GM19455 (cell line): ENCODE data around the gene RAI2.

Experiments
- ATAC-seq: cut with Tn5 transposase; IDR thresholded peaks from one replicate; pipeline ENCODE4 v1.9.1; 2021; ENCODE audit not compliant: unreplicated experiment

RAI2 gene

GRCh38 chrX:17829566-17829965 is 31.5 kb downstream of the RAI2 start:
- no peak for ATAC-seq

GRCh38 chrX:17828171-17828570 is 32.9 kb downstream of the RAI2 start:
- ATAC-seq = no peak

GRCh38 chrX:17826609-17827496 is 34.2 kb downstream of the RAI2 start:
- ATAC-seq = no peak

- no peak for ATAC-seq
These were observed 36.1 kb downstream of the RAI2 start for GRCh38 chrX:17824980-17825379.

GRCh38 chrX:17822351-17822750 is 38.7 kb downstream of the RAI2 start:
- ATAC-seq = no peak

GRCh38 chrX:17820100-17820499 is 41.0 kb downstream of the RAI2 start:
- ATAC-seq = no peak

- no peak for ATAC-seq
These were observed 42.4 kb downstream of the RAI2 start for GRCh38 chrX:17818726-17819125.

GRCh38 chrX:17817251-17817650 is 43.8 kb downstream of the RAI2 start:
- ATAC-seq = no peak

GRCh38 chrX:17814557-17814956 is 46.5 kb downstream of the RAI2 start:
- no peak for ATAC-seq

- ATAC-seq = no peak
These were observed 47.0 kb downstream of the RAI2 start for GRCh38 chrX:17814059-17814458.

- no peak for ATAC-seq
These were observed 47.8 kb downstream of the RAI2 start for GRCh38 chrX:17813277-17813676.

- no peak for ATAC-seq
These were observed 48.3 kb downstream of the RAI2 start for GRCh38 chrX:17812763-17813162.

GRCh38 chrX:17809984-17810383 is 51.1 kb downstream of the RAI2 start:
- ATAC-seq = no peak

- no peak for ATAC-seq
These were observed 51.8 kb downstream of the RAI2 start for GRCh38 chrX:17809273-17809672.

- ATAC-seq = no peak
These were observed 56.0 kb downstream of the RAI2 start for GRCh38 chrX:17805120-17805519.

- no peak for ATAC-seq
These were observed 57.6 kb downstream of the RAI2 start for GRCh38 chrX:17803449-17803848.

- ATAC-seq = no peak
These were observed 58.3 kb downstream of the RAI2 start for GRCh38 chrX:17802756-17803155.

- no peak for ATAC-seq
These were observed 59.7 kb downstream of the RAI2 start for GRCh38 chrX:17801431-17801830.

- no peak for ATAC-seq
These were observed 62.2 kb downstream of the RAI2 start for GRCh38 chrX:17798921-17799320.

GRCh38 chrX:17792826-17793225 is 68.3 kb downstream of the RAI2 start:
- ATAC-seq = no peak

- ATAC-seq = no peak
These were observed 72.0 kb downstream of the RAI2 start for GRCh38 chrX:17788956-17789562.

GRCh38 chrX:17788439-17788838 is 72.7 kb downstream of the RAI2 start:
- no peak for ATAC-seq

- no peak for ATAC-seq
These were observed 73.5 kb downstream of the RAI2 start for GRCh38 chrX:17787557-17787956.
